AG08396 (cell line): ENCODE measurements around the gene BUB1B.

Experiments
- DNase-seq: peaks from one replicate; pipeline ENCODE4 v3.0.0; 2012; ENCODE audit warnings: low spot score, mixed read lengths

The BUB1B gene

GRCh38 chr15:40190591-40190990 is 29.7 kb downstream of the BUB1B start:
- peak; percentile 29 for DNase-seq

DNA sequence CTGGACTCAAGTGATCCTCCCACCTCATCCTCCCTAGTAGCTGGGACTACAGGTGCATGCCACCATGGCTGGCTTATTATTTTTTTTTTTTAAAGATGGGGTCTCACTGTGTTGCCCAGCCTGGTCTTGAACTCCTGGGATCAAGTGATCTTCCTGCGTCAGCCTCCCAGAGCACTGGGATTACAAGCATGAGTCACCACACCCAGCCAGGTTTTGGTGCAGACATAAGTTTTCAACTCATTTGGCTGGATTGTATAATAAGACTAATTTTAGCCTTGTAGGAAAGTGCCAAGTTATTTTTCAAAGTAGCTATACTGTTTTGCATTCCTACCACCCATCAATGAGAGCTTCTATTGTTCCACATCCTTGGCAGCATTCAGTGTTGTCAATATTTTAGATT is 32.1 kb downstream of the BUB1B start:
- peak; percentile 7 for DNase-seq

GRCh38 chr15:40197434-40197833 is 36.6 kb downstream of the BUB1B start:
- DNase-seq, result no peak

GRCh38 chr15:40198355-40199085 is 37.7 kb downstream of the BUB1B start:
- DNase-seq, result no peak

- DNase-seq, result no peak
Measured at GRCh38 chr15:40204100-40204499, 43.2 kb downstream of the BUB1B start.

- DNase-seq, result peak; percentile 65
Measured at GRCh38 chr15:40217166-40217824, 56.4 kb downstream of the BUB1B start.

GRCh38 chr15:40219801-40220200 is 58.9 kb downstream of the BUB1B start:
- DNase-seq, result no peak

- no peak for DNase-seq
Measured at GRCh38 chr15:40222131-40222530, 61.3 kb downstream of the BUB1B start.

DNA sequence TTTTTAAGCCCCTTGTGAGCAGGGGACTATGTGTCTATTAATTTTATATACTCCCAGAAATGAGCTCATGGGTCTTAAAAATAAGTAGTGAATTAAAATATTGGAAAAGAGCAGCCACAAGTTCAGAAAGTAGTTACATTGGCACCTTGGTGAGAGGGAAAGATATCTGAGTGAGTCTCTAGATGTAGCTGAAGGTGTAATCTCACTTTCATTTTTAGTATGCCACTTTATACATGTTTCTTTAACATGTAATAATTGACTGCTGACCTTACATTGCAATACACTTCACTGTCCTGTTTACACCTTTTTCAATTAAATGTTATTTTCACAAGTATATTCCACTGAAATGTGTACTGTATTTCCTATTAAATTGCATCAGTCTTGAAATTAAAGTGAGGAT is 65.9 kb downstream of the BUB1B start:
- no peak for DNase-seq

DNA sequence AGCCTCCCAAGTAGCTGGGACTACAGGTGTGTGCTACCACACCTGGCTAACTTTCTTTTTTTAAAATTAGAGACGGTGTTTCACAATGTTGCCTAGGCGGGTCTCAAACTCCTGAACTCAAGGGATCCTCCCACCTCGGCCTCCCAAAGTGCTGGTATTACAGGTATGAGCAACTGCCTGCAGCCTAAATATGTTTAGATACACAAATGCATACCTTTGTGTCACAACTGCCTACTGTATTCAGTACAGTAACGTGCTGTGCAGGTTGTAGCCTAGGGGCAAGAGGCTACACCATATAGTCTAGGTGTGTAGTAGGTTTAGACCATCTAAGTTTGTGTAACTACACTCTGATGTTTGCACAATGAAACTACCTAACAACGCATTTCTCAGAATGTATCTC is 68.4 kb downstream of the BUB1B start:
- no peak for DNase-seq

GRCh38 chr15:40229956-40230355 is 69.1 kb downstream of the BUB1B start:
- DNase-seq, result no peak

DNA sequence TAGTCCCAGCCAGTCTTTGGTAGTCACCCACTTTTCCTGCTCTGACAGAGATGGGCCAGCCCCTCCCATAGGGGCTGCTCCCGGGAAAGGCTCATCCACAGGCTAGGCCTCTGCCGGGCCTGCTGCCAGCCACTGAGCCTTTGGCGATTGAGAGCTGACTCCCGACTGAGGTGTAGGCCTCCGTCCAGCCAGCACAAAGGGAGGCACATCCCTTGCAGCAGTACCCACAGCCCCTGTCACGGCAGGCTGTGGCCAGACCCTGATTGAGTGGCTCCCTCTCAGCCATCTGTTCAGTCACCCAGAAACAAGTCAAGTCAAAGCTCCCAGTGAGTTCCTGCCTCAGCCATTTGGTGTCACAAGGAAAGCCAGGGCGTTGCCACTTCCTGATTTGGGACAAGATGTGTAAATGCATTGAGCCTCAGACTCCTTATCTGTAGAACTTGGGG is 71.8 kb downstream of the BUB1B start:
- DNase-seq, result peak; percentile 29

DNA sequence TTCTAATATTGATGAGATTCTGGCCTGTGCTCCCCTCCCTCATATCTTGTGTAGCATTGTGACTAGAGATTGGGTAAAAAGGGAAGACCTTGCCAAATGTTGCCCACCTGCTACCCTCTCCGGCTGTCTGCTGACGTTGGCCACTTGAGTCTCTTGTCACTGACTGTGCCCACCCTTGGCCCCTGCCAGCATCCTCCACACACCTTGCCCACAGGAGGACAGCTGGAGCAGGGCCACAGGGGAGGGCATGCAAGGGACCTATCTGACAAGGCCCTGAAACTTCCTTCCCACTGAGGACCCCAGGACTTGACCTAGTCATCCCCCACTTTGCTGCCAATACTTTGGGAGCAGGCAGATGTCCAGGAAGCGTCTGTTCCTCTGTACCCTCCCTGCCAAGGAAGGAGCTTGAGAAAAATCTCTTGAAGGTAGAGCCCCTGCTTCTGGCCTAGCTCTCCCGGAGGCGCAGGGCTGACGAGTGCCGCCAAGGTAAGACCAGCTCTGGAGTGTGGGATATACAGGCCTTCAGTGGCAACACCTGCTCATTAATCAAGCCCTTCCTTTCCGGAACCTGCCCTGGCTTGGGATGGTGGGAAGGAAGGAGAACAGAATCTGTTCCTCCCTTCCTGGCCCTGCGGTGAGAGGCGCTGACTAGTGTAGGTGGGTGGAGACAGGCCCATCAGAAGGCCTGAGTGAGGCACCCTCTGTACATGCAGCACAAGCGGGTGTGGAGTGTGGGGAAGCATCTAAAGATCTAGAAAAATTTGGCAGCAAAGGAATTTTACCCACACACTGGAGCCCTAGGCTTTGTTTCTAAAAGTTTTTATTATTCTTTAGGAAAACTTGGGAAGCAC is 73.1 kb downstream of the BUB1B start:
- no peak for DNase-seq

DNA sequence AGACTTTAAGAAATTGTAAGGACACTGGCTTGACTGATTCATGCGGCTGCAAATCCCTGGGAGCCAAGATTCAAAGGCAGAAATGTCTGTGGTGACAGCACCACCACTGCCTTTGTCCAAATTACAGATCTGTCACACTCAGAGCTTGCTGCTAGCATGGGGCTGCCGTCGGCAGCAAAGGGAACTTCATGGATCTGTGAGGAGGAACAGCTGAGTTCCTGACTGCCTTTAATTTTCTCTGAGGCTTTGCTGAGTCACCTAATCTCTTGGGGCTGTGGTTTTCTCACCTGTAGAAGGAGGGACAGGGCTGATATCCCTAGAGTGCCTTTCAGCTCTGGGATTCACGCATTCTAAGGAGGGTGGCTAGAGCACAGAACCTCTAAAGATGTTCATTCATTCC is 73.9 kb downstream of the BUB1B start:
- no peak for DNase-seq

DNA sequence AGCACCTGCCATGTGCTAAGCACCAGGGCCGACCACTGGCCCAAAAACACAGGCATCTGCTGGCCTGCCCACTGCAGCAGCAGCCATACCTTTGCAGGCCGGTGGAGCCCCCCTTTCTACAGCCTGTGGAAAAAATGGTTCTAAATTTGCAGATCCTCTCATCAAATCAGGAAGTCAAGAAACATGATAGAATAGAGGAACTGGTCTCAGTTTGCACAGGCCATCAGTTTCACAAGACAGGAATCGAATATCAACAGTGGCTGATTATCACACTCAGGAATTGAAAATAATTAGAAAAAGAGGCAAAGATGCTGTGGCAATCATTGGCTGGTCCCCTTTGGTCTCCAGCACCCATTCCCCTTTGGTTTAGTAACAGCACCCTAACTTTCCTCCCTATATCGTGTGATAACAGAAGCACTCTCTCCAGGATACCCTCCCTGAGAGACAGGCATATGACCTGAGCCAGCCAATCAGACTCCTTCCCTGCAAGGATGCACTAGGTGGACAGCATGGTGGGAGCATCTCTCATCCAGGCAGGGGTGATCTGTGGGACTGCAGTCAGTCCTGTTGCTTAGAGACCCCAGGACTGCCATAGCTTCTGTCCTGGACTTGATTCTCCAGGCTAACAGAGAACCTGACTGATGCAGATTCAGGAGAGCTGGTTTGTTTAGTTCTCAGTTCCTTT is 74.5 kb downstream of the BUB1B start:
- DNase-seq, result no peak

- DNase-seq, result peak; percentile 85
Measured at GRCh38 chr15:40238532-40239403, 77.9 kb downstream of the BUB1B start, which contains the start of gene PAK6. TSS of gene PAK6 (plus strand) at chr15:40239063. CDS start at chr15:40264786, 25,723 bp downstream.

DNA sequence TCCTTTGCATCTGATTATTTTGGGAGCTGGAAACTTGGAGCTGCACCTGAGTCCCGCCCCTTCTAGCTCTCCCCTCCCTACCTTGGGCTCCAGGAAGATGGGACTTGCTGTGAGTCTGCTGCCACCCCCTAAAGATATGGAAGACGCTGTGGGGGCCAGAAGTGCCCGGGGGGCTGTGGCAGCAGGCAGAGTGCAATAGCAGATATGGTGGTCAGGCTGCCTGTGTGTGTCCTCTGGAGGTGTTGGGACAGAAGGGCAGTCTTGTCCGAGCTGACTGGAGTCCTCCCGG is 78.5 kb downstream of the BUB1B start:
- no peak for DNase-seq

- DNase-seq, result no peak
Measured at GRCh38 chr15:40239693-40240618, 79.1 kb downstream of the BUB1B start.

- DNase-seq, result no peak
Measured at GRCh38 chr15:40240619-40241221, 79.9 kb downstream of the BUB1B start.
